NT2/D1 (cell line): ENCODE results near the gene CLTA.

Source experiments
- SUZ12 ChIP-seq: IDR thresholded peaks from 2 replicates; pipeline ENCODE4 v1.6.1; 2011; ENCODE audit not compliant: insufficient read length, insufficient read depth; ENCODE audit errors: extremely low read depth
- YY1 ChIP-seq: IDR thresholded peaks from 2 replicates; pipeline ENCODE4 v1.6.1; 2011; ENCODE audit not compliant: insufficient read length, insufficient read depth
- ZNF274 ChIP-seq: IDR thresholded peaks from 2 replicates; pipeline ENCODE4 v1.6.1; 2011; ENCODE audit warnings: mild to moderate bottlenecking, low read depth, low read length

DNA sequence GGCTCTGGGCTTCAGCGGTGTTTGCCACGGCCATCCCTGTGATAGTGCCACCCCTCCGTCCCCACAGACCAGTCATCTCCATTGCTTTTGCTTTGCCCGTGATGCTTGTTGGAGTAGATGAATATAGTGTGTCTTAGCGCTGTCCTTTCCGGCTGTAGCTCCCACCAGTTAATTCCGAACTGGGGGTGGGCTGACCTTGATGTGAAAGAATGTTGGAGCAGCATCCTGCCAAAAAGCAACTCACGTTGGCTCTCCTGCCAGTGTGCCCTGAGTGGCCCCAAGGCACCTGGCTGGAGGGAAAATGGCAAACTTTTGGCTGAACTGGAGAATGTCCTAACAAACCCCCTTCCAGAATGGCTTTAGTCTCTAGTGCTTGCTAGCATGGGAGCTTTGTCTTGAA, 20.0 kb downstream of the CLTA start:
- TF ChIP-seq YY1 (no peak), ZNF274 (no peak), SUZ12 (no peak)
